Left ventricle myocardium inferior (tissue), 1 donor: ENCODE measurements around the gene INHBB. TPM values are rescaled to one million over a fixed set of nuclear protein-coding genes. Genes with fewer than 3 reads are reported as not detected.
A peak's percentile ranks its signal among the peaks of the same experiment; 100 is the strongest.

Experiments
- DNase-seq: peaks from one replicate; pipeline ENCODE4 v3.0.0-alpha.2; 2020
- H3K27ac ChIP-seq: fragments of 200-600 bp; replicated peaks from 2 replicates; pipeline ENCODE4 v1.8.0; 2021
- H3K27me3 ChIP-seq: fragments of 200-600 bp; 2 replicates; pipeline ENCODE4 v1.8.0; 2021; ENCODE audit warnings: low read depth
- H3K36me3 ChIP-seq: fragments of 200-600 bp; 2 replicates; pipeline ENCODE4 v1.8.0; 2021
- H3K4me1 ChIP-seq: fragments of 200-600 bp; 2 replicates; pipeline ENCODE4 v1.8.0; 2021
- H3K4me3 ChIP-seq: fragments of 200-600 bp; 2 replicates; pipeline ENCODE4 v1.8.0; 2021; ENCODE audit warnings: mild to moderate bottlenecking, moderate library complexity
- H3K9me3 ChIP-seq: fragments of 200-600 bp; replicated peaks from 2 replicates; pipeline ENCODE4 v1.8.0; 2021
- CTCF ChIP-seq: fragments of 200-600 bp; IDR thresholded peaks from 2 replicates; pipeline ENCODE4 v1.8.0; 2021; ENCODE audit warnings: antibody characterized with exemption, mild to moderate bottlenecking, borderline replicate concordance
- intact Hi-C: fragments of 100-400 bp; cut with micrococcal nuclease; formaldehyde crosslinking; loops from one replicate; pipeline ENCODE4 v1.11.0; 2022
- total RNA-seq: library from RNA; stranded (reverse); fragmentation: NEBNext Ultra II Directional; extraction: Animal tissue kit (Norgen Biotek cat#: 25700); gene quantifications from one replicate; pipeline ENCODE4 v1.2.1, GENCODE V29; 2021
- donor health status: DM: no; HTN: yes; CAD: no; lungs with severe emphysema.

The INHBB gene
- total RNA-seq, 1 donor from 2014 or later = 3.2 TPM

- DNase-seq = no peak
- Histone ChIP-seq H3K27me3 (peaks cover 58% of the 10 kb centered on the region), H3K4me1 (no peaks in the 10 kb centered on the region), H3K27ac (no peak overlapping the region), H3K36me3 (no peaks in the 10 kb centered on the region), H3K4me3 (no peak overlapping the region), H3K9me3 (peaks cover 5% of the 10 kb centered on the region)
- no peak for TF ChIP-seq CTCF
- intact Hi-C loops = loop anchor here (5.0 kb wide), 1 partner anchor 343 kb away; no protein-coding TSS in a partner anchor
Measured at GRCh38 chr2:120334068-120334467, 11.9 kb upstream of the INHBB start.

- Histone ChIP-seq H3K9me3 (peaks cover 5% of the 10 kb centered on the region), H3K27ac (no peak overlapping the region), H3K4me1 (no peaks in the 10 kb centered on the region), H3K36me3 (no peaks in the 10 kb centered on the region), H3K27me3 (peaks cover 71% of the 10 kb centered on the region), H3K4me3 (no peak overlapping the region)
- TF ChIP-seq CTCF = no peak
- intact Hi-C loops = no loop called here
- no peak for DNase-seq
Measured at GRCh38 chr2:120336749-120337148, 9.2 kb upstream of the INHBB start.

GRCh38 chr2:120338015-120338414 is 7.9 kb upstream of the INHBB start:
- no peak for TF ChIP-seq CTCF
- H3K4me3 ChIP-seq = no peak overlapping the region
- H3K4me1 ChIP-seq = peaks cover 1% of the 10 kb centered on the region
- H3K9me3 ChIP-seq = peaks cover 5% of the 10 kb centered on the region
- H3K36me3 ChIP-seq = no peaks in the 10 kb centered on the region
- H3K27ac ChIP-seq = no peak overlapping the region
- peaks cover 83% of the 10 kb centered on the region for H3K27me3 ChIP-seq
- no peak for DNase-seq
- intact Hi-C loops = no loop called here

GRCh38 chr2:120341977-120342376 is 4.0 kb upstream of the INHBB start:
- Histone ChIP-seq H3K4me3 (no peak overlapping the region), H3K4me1 (peaks cover 33% of the 10 kb centered on the region), H3K27ac (no peak overlapping the region), H3K9me3 (no peaks in the 10 kb centered on the region), H3K36me3 (no peaks in the 10 kb centered on the region), H3K27me3 (peaks cover 96% of the 10 kb centered on the region)
- DNase-seq = no peak
- intact Hi-C loops = no loop called here
- TF ChIP-seq CTCF = no peak

- intact Hi-C loops = no loop called here
- Histone ChIP-seq H3K27ac (no peak overlapping the region), H3K9me3 (no peaks in the 10 kb centered on the region), H3K4me1 (peaks cover 38% of the 10 kb centered on the region), H3K27me3 (peaks cover 96% of the 10 kb centered on the region), H3K4me3 (no peak overlapping the region), H3K36me3 (no peaks in the 10 kb centered on the region)
- no peak for DNase-seq
- TF ChIP-seq CTCF = no peak
Measured at GRCh38 chr2:120342446-120342845, 3.5 kb upstream of the INHBB start.

- peak overlapping the region; percentile 68 for H3K4me3 ChIP-seq
Measured at GRCh38 chr2:120343100-120343432, 2.9 kb upstream of the INHBB start.

More at GRCh38 chr2:120343100-120343432, 2.9 kb upstream of the INHBB start:
- Histone ChIP-seq H3K4me1 (peaks cover 42% of the 10 kb centered on the region), H3K27ac (no peak overlapping the region), H3K36me3 (no peaks in the 10 kb centered on the region), H3K9me3 (no peaks in the 10 kb centered on the region), H3K27me3 (peaks cover 98% of the 10 kb centered on the region)
- no peak for TF ChIP-seq CTCF
- intact Hi-C loops = no loop called here
- DNase-seq = no peak
